ENCODE data around the gene PTPRH. TPM values are rescaled to one million over a fixed set of nuclear protein-coding genes. Genes with fewer than 3 reads are reported as not detected.

Gene PTPRH
- total RNA-seq, 4 donors from 2014 or later: 0.22 to 1.3 (median 0.52) TPM

DNA sequence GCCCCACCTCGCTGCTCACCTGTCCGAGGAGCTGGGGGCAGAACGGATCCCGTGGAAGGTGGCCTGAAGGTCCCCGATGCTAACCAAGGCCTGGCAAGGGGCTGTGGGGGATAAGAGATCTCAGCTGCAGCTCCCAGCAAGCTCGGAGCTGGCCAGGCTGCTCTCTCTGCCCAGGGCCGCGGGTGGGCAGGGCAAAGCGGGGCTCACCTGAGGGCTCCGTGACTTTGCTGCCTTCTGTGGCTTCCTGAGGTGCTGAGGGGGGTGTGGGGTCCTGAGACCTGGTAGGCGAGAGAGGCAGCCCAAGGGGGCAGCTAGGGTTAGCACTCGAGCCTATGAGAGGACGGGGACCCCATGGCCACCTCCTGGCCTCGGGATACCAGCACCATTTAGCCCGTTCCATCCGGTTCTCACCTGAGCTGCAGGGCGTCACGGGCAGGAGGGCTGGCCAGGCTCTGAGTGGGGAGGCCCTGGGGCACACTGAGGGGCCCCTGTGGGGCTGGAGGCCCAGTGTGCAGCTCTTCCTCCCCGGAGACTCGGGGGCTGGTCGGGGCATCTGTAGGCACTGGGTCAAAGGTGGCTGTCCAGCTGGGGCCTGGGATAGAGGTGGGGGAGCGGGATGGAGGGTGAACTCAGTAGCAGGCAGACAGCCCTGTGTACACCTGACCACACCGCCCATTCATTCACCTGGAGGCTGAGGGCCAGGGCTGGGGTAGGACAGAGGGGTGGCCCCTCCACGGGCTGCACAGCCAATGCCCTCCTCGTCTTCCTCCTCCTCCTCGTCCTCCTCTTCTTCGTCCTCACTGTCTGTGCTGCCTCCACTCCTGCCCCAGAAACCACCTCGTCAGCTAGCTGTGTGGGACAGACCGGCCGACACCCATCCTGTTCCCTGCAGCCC lies 22.3 kb upstream of the PTPRH start:
- 94 to 95% methylated on average over 29 to 30 of the region's 30 CpGs for WGBS, 2 donors
- no peak for DNase-seq (ENCODE audit: low spot score in 2 of 2)
- intact Hi-C loops (cut with DNase I; ENCODE audit: low total_unique reads): no loop called here
- no peak for TF ChIP-seq POLR2A (IDR thresholded peaks at IDR 0.05)
- TF ChIP-seq, protein P1, sequence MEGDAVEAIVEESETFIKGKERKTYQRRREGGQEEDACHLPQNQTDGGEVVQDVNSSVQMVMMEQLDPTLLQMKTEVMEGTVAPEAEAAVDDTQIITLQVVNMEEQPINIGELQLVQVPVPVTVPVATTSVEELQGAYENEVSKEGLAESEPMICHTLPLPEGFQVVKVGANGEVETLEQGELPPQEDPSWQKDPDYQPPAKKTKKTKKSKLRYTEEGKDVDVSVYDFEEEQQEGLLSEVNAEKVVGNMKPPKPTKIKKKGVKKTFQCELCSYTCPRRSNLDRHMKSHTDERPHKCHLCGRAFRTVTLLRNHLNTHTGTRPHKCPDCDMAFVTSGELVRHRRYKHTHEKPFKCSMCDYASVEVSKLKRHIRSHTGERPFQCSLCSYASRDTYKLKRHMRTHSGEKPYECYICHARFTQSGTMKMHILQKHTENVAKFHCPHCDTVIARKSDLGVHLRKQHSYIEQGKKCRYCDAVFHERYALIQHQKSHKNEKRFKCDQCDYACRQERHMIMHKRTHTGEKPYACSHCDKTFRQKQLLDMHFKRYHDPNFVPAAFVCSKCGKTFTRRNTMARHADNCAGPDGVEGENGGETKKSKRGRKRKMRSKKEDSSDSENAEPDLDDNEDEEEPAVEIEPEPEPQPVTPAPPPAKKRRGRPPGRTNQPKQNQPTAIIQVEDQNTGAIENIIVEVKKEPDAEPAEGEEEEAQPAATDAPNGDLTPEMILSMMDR (IDR thresholded peaks at IDR 0.05): no peak
- no peak overlapping the region for H3K4me3 ChIP-seq (ENCODE audit: low read depth, poor library complexity, severe bottlenecking)

GRCh38 chr19:55230780-55231179 lies 21.5 kb upstream of the PTPRH start:
- WGBS, 2 donors: 85 to 87% methylated on average over 12 to 13 of the region's 13 CpGs
- intact Hi-C loops (cut with DNase I; ENCODE audit: low total_unique reads): no loop called here
- no peak for DNase-seq (ENCODE audit: low spot score in 2 of 2)
- no peak overlapping the region for H3K4me3 ChIP-seq (ENCODE audit: low read depth, poor library complexity, severe bottlenecking)
- TF ChIP-seq, protein P1 (IDR thresholded peaks at IDR 0.05): no peak
- TF ChIP-seq POLR2A (IDR thresholded peaks at IDR 0.05): no peak

GRCh38 chr19:55230329-55230728 lies 21.0 kb upstream of the PTPRH start:
- no peak overlapping the region for H3K4me3 ChIP-seq (ENCODE audit: low read depth, poor library complexity, severe bottlenecking)
- TF ChIP-seq, protein P1 (IDR thresholded peaks at IDR 0.05): no peak
- no peak for TF ChIP-seq POLR2A (IDR thresholded peaks at IDR 0.05)
- WGBS, 2 donors: 79 to 83% methylated on average over 5 to 12 of the region's 13 CpGs
- DNase-seq (ENCODE audit: low spot score in 2 of 2): no peak
- intact Hi-C loops (cut with DNase I; ENCODE audit: low total_unique reads): no loop called here

DNA sequence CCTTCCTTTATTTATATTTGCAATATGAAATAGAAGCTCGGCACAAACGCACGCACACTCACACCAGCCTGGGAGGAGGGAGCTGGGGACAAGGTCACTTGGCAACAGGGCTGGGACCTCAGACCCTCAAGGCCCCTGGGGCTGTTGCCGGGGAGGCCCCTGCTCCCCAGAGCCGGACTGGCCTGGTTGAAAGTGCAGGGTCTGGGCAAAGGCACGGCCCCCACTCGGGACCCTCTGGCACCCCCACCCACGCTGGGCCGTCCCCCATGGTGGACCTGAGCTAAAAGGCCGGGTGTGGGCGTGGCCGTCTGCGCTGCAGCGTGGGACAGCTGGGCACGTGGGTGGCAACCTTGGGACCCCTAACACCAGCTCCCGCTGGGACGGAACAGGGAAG lies 20.5 kb upstream of the PTPRH start:
- TF ChIP-seq POLR2A (IDR thresholded peaks at IDR 0.05): no peak
- TF ChIP-seq, protein P1 (IDR thresholded peaks at IDR 0.05): no peak
- 79 to 84% methylated on average over 15 to 16 of the region's 17 CpGs for WGBS, 2 donors
- no peak for DNase-seq (ENCODE audit: low spot score in 2 of 2)
- intact Hi-C loops (cut with DNase I; ENCODE audit: low total_unique reads): no loop called here
- no peak overlapping the region for H3K4me3 ChIP-seq (ENCODE audit: low read depth, poor library complexity, severe bottlenecking)

GRCh38 chr19:55229145-55229788 lies 20.0 kb upstream of the PTPRH start:
- intact Hi-C loops (cut with DNase I; ENCODE audit: low total_unique reads): no loop called here
- TF ChIP-seq POLR2A (IDR thresholded peaks at IDR 0.05): no peak
- TF ChIP-seq, protein P1 (IDR thresholded peaks at IDR 0.05): no peak
- 94% methylated on average over 18 of the region's 18 CpGs for WGBS, 2 donors

More at GRCh38 chr19:55229145-55229788, 20.0 kb upstream of the PTPRH start:
- no peak overlapping the region for H3K4me3 ChIP-seq (ENCODE audit: low read depth, poor library complexity, severe bottlenecking)
- no peak for DNase-seq (ENCODE audit: low spot score in 2 of 2)

All from lower leg skin (tissue), 4 donors.